Glutamatergic neuron (in vitro differentiated cells): ENCODE measurements around the gene ATE1. TPM values are rescaled to one million over a fixed set of nuclear protein-coding genes. Genes with fewer than 3 reads are reported as not detected.

ENCODE experiments used
- DNase-seq: peaks from one replicate; pipeline ENCODE4 v3.0.0; 2022
- H3K27ac Mint-ChIP-seq: one replicate; pipeline ENCODE4 v1.8.0; 2020; ENCODE audit warnings: mild to moderate bottlenecking, mixed read lengths, inconsistent platforms; ENCODE audit not compliant: unreplicated experiment
- H3K27me3 Mint-ChIP-seq: one replicate; pipeline ENCODE4 v1.8.0; 2020; ENCODE audit warnings: mild to moderate bottlenecking, moderate library complexity, mixed read lengths, inconsistent platforms; ENCODE audit not compliant: unreplicated experiment
- H3K36me3 Mint-ChIP-seq: one replicate; pipeline ENCODE4 v1.8.0; 2020; ENCODE audit warnings: mild to moderate bottlenecking, mixed read lengths, inconsistent platforms; ENCODE audit not compliant: unreplicated experiment
- H3K4me1 Mint-ChIP-seq: one replicate; pipeline ENCODE4 v1.8.0; 2020; ENCODE audit warnings: mild to moderate bottlenecking, low read depth, mixed read lengths, inconsistent platforms; ENCODE audit not compliant: unreplicated experiment
- H3K4me3 Mint-ChIP-seq: one replicate; pipeline ENCODE4 v1.8.0; 2020; ENCODE audit warnings: mild to moderate bottlenecking, mixed read lengths, inconsistent platforms; ENCODE audit not compliant: unreplicated experiment
- H3K9me3 Mint-ChIP-seq: one replicate; pipeline ENCODE4 v1.8.0; 2020; ENCODE audit warnings: mild to moderate bottlenecking, moderate library complexity, mixed read lengths, inconsistent platforms; ENCODE audit not compliant: unreplicated experiment
- CTCF ChIP-seq: fragments of 200-600 bp; sonication (generic); IDR thresholded peaks from one replicate; pipeline ENCODE4 v1.5.0; 2021; ENCODE audit not compliant: partially characterized antibody, unreplicated experiment
- total RNA-seq: library from RNA; stranded (reverse); fragmentation: NEBNext Ultra II Directional; extraction: Animal tissue kit (Norgen Biotek cat#: 25700); gene quantifications from one replicate; pipeline ENCODE4 v1.2.1, GENCODE V29; 2021; ENCODE audit not compliant: unreplicated experiment

ATE1 gene
- total RNA-seq, 1 donor from 2014 or later = 30.4 TPM

GRCh38 chr10:121804460-121804859 lies 123.4 kb downstream of the ATE1 start:
- DNase-seq = no peak
- Mint-ChIP-seq H3K4me3 (no peak overlapping the region), H3K36me3 (no peaks in the 10 kb centered on the region), H3K4me1 (peaks cover 5% of the 10 kb centered on the region), H3K27ac (no peak overlapping the region), H3K27me3 (no peaks in the 10 kb centered on the region), H3K9me3 (no peaks in the 10 kb centered on the region)
- TF ChIP-seq CTCF = no peak

GRCh38 chr10:121803611-121804010 lies 124.2 kb downstream of the ATE1 start:
- H3K27ac Mint-ChIP-seq = no peak overlapping the region

GRCh38 chr10:121800831-121801230 lies 127.0 kb downstream of the ATE1 start:
- no peak for TF ChIP-seq CTCF
- Mint-ChIP-seq H3K4me1 (peaks cover 5% of the 10 kb centered on the region), H3K27ac (no peak overlapping the region), H3K4me3 (no peak overlapping the region), H3K36me3 (no peaks in the 10 kb centered on the region), H3K27me3 (no peaks in the 10 kb centered on the region), H3K9me3 (no peaks in the 10 kb centered on the region)
- DNase-seq = no peak

More at GRCh38 chr10:121803611-121804010, 124.2 kb downstream of the ATE1 start:
- no peaks in the 10 kb centered on the region for H3K27me3 Mint-ChIP-seq
- no peaks in the 10 kb centered on the region for H3K9me3 Mint-ChIP-seq
- H3K4me3 Mint-ChIP-seq = no peak overlapping the region
- H3K4me1 Mint-ChIP-seq = peaks cover 5% of the 10 kb centered on the region
- DNase-seq = no peak
- TF ChIP-seq CTCF = no peak
- no peaks in the 10 kb centered on the region for H3K36me3 Mint-ChIP-seq

- no peaks in the 10 kb centered on the region for H3K36me3 Mint-ChIP-seq
- peaks cover 5% of the 10 kb centered on the region for H3K4me1 Mint-ChIP-seq
These were observed 127.7 kb downstream of the ATE1 start for GRCh38 chr10:121800146-121800545.

GRCh38 chr10:121797490-121797889 lies 130.3 kb downstream of the ATE1 start:
- TF ChIP-seq CTCF = no peak
- no peaks in the 10 kb centered on the region for H3K36me3 Mint-ChIP-seq
- peaks cover 5% of the 10 kb centered on the region for H3K4me1 Mint-ChIP-seq
- no peak overlapping the region for H3K4me3 Mint-ChIP-seq
- H3K9me3 Mint-ChIP-seq = no peaks in the 10 kb centered on the region
- H3K27ac Mint-ChIP-seq = no peak overlapping the region
- no peaks in the 10 kb centered on the region for H3K27me3 Mint-ChIP-seq
- DNase-seq = no peak

More at GRCh38 chr10:121800146-121800545, 127.7 kb downstream of the ATE1 start:
- H3K27ac Mint-ChIP-seq = no peak overlapping the region
- no peaks in the 10 kb centered on the region for H3K27me3 Mint-ChIP-seq
- no peaks in the 10 kb centered on the region for H3K9me3 Mint-ChIP-seq
- no peak for DNase-seq
- no peak for TF ChIP-seq CTCF
- no peak overlapping the region for H3K4me3 Mint-ChIP-seq
